Liver (tissue), 9 donors: Measurements from ENCODE around the gene RCOR2. TPM values are rescaled to one million over a fixed set of nuclear protein-coding genes. Genes with fewer than 3 reads are reported as not detected.

Experiments
- DNase-seq: peaks from one replicate; pipeline ENCODE4 v3.0.0-alpha.2; 2017; ENCODE audit warnings: low spot score
- H3K27ac ChIP-seq, 2 donors: one replicate each; pipeline ENCODE4 v1.7.0; 2013; ENCODE audit warnings: inconsistent platforms in 2 of 2, low read length in 2 of 2, control low read depth in 1 of 2, low read depth in 1 of 2, mild to moderate bottlenecking in 1 of 2
- H3K27me3 ChIP-seq, 4 donors: one replicate each; pipeline versions ENCODE4 v1.6.1 to v1.7.0; 2013; ENCODE audit warnings: low read length in 3 of 4, inconsistent platforms in 1 of 4, mild to moderate bottlenecking in 1 of 4, moderate library complexity in 1 of 4; ENCODE audit not compliant: control insufficient read depth in 4 of 4, insufficient read depth in 4 of 4
- H3K36me3 ChIP-seq, 4 donors: one replicate each; pipeline versions ENCODE4 v1.6.1 to v1.7.0; 2013; ENCODE audit warnings: low read length in 3 of 4, mild to moderate bottlenecking in 3 of 4, low read depth in 1 of 4, moderate library complexity in 1 of 4; ENCODE audit not compliant: control insufficient read depth in 4 of 4, insufficient read depth in 3 of 4
- H3K4me1 ChIP-seq, 4 donors: one replicate each; pipeline versions ENCODE4 v1.6.1 to v1.7.0; 2013; ENCODE audit warnings: low read length in 3 of 4, mild to moderate bottlenecking in 3 of 4, moderate library complexity in 1 of 4; ENCODE audit not compliant: control insufficient read depth in 4 of 4, insufficient read depth in 4 of 4
- H3K4me3 ChIP-seq, 3 donors: one replicate each; pipeline versions ENCODE4 v1.6.1 to v1.7.0; 2013; ENCODE audit warnings: low read length in 3 of 3, control low read depth in 1 of 3, low read depth in 1 of 3, mild to moderate bottlenecking in 1 of 3
- H3K9ac ChIP-seq, 2 donors: one replicate each; pipeline ENCODE4 v1.7.0; 2013; ENCODE audit warnings: low read length in 2 of 2, mild to moderate bottlenecking in 2 of 2, moderate library complexity in 2 of 2, control low read depth in 1 of 2, low read depth in 1 of 2
- H3K9me3 ChIP-seq, 4 donors: one replicate each; pipeline versions ENCODE4 v1.6.1 to v1.7.0; 2013; ENCODE audit warnings: low read length in 3 of 4; ENCODE audit not compliant: control insufficient read depth in 4 of 4
- ATF3 ChIP-seq: IDR thresholded peaks from 2 replicates; pipeline ENCODE4 v1.6.1; 2016; ENCODE audit warnings: antibody characterized with exemption
- CTCF ChIP-seq: fragments of 150-350 bp; IDR thresholded peaks from 2 replicates; pipeline ENCODE4 v1.5.1; 2017; ENCODE audit warnings: improper control_type of control experiment, low read depth, low read length; ENCODE audit not compliant: missing input control
- EGR1 ChIP-seq, 2 donors: IDR thresholded peaks; 2 replicates each; pipeline ENCODE4 v1.6.1; 2016 to 2018; ENCODE audit warnings: antibody characterized with exemption in 2 of 2, low read depth in 2 of 2
- FOXA1 ChIP-seq: IDR thresholded peaks from 2 replicates; pipeline ENCODE4 v1.6.1; 2016; ENCODE audit warnings: antibody characterized with exemption
- FOXA2 ChIP-seq: IDR thresholded peaks from 2 replicates; pipeline ENCODE4 v1.6.1; 2016; ENCODE audit warnings: antibody characterized with exemption
- GABPA ChIP-seq, 2 donors: IDR thresholded peaks in 1 of 2; conservative IDR thresholded peaks in 1 of 2; 2 replicates each; pipeline ENCODE4 v1.6.1; 2016; ENCODE audit warnings: antibody characterized with exemption in 2 of 2, mild to moderate bottlenecking in 1 of 2, moderate library complexity in 1 of 2
- HNF4A ChIP-seq, 2 donors: conservative IDR thresholded peaks; 2 replicates each; pipeline ENCODE4 v1.6.1; 2016; ENCODE audit warnings: antibody characterized with exemption in 2 of 2, mild to moderate bottlenecking in 2 of 2
- HNF4G ChIP-seq: IDR thresholded peaks from 2 replicates; pipeline ENCODE4 v1.6.1; 2016; ENCODE audit warnings: antibody characterized with exemption
- JUND ChIP-seq, 2 donors: IDR thresholded peaks; 2 replicates each; pipeline ENCODE4 v1.6.1; 2016; ENCODE audit warnings: antibody characterized with exemption in 2 of 2
- MAX ChIP-seq: IDR thresholded peaks from 2 replicates; pipeline ENCODE4 v1.6.1; 2016; ENCODE audit warnings: antibody characterized with exemption
- NR2F2 ChIP-seq: IDR thresholded peaks from 2 replicates; pipeline ENCODE4 v1.6.1; 2016; ENCODE audit warnings: antibody characterized with exemption
- RAD21 ChIP-seq, 2 donors: IDR thresholded peaks; 2 replicates each; pipeline ENCODE4 v1.6.1; 2016; ENCODE audit warnings: antibody characterized with exemption in 2 of 2, mild to moderate bottlenecking in 2 of 2
- REST ChIP-seq: IDR thresholded peaks from 2 replicates; pipeline ENCODE4 v1.6.1; 2016; ENCODE audit warnings: antibody characterized with exemption, mild to moderate bottlenecking
- RXRA ChIP-seq, 2 donors: IDR thresholded peaks; 2 replicates each; pipeline ENCODE4 v1.6.1; 2017 to 2018; ENCODE audit warnings: antibody characterized with exemption in 2 of 2, mild to moderate bottlenecking in 1 of 2
- SP1 ChIP-seq: IDR thresholded peaks from 2 replicates; pipeline ENCODE4 v1.6.1; 2018; ENCODE audit warnings: antibody characterized with exemption, mild to moderate bottlenecking
- TAF1 ChIP-seq: conservative IDR thresholded peaks from 2 replicates; pipeline ENCODE4 v1.6.1; 2016; ENCODE audit warnings: antibody characterized with exemption, mild to moderate bottlenecking
- YY1 ChIP-seq: IDR thresholded peaks from 2 replicates; pipeline ENCODE4 v1.6.1; 2016; ENCODE audit warnings: antibody characterized with exemption, mild to moderate bottlenecking
- WGBS: extraction: QIAGEN DNeasy Blood & Tissue Kit; methylation state at CpG from one replicate; pipeline ENCODE4 v1.1.7; 2013; 5-methylcytosine and 5-hydroxymethylcytosine counted together
- polyA plus RNA-seq, 2 donors: library from polyadenylated mRNA; stranded (reverse) in 1 of 2; unstranded in 1 of 2; fragments of 200-250 nt in 1 of 2; fragments of >200 nt in 1 of 2; fragmentation: Nextera tagmentation in 1 of 2; extraction: Ambion mirVana in 1 of 2; gene quantifications; one replicate each; pipeline versions ENCODE4 v1.2.1 to v1.2.3, GENCODE V29; 2013 to 2015
- total RNA-seq, 2 donors: library from RNA; depleted of rRNA; stranded (reverse); fragments of >200 nt; gene quantifications; one replicate each; pipeline ENCODE4 v1.2.3, GENCODE V29; 2014
- donor health status: healthy.
- donor health status: healthy.
- donor health status: healthy.
- donor health status: healthy.
- donor health status: healthy.

RCOR2 gene
- total and polyA plus RNA-seq, 4 donors = 0.05 to 0.19 TPM; not detected in 2

GRCh38 chr11:63869171-63869591 is 47.8 kb downstream of the RCOR2 start:
- no peak overlapping the region for H3K27ac ChIP-seq
- no peaks in the 10 kb centered on the region for H3K9me3 ChIP-seq
- no peaks in the 10 kb centered on the region for H3K27me3 ChIP-seq
- WGBS = 86% methylated on average over 7 of the region's 7 CpGs
- no peak for TF ChIP-seq HNF4A (conservative IDR thresholded peaks at IDR 0.05)
- no peak for TF ChIP-seq CTCF
- TF ChIP-seq GABPA (IDR thresholded peaks at IDR 0.05 in 1 of 2, conservative IDR thresholded peaks at IDR 0.05 in 1 of 2) = no peak
- no peak for TF ChIP-seq ATF3
- no peak for TF ChIP-seq JUND (IDR thresholded peaks at IDR 0.05)
- H3K36me3 ChIP-seq = no peaks in the 10 kb centered on the region
- peaks cover 4 to 56% (median 44%) of the 10 kb centered on the region in 4 donors for H3K4me1 ChIP-seq
- H3K9ac ChIP-seq = no peak overlapping the region
- DNase-seq = no peak
- no peak overlapping the region for H3K4me3 ChIP-seq

- 72% methylated on average over 9 of the region's 9 CpGs for WGBS
- DNase-seq = no peak
- H3K9ac ChIP-seq = no peak overlapping the region
- H3K36me3 ChIP-seq = no peaks in the 10 kb centered on the region
- H3K4me1 ChIP-seq = peaks cover 5 to 50% (median 38%) of the 10 kb centered on the region in 4 donors
- TF ChIP-seq CTCF (no peak), NR2F2 (no peak), FOXA2 (no peak)
- H3K4me3 ChIP-seq = no peak overlapping the region
- H3K27ac ChIP-seq = no peak overlapping the region
- no peaks in the 10 kb centered on the region for H3K27me3 ChIP-seq
- no peaks in the 10 kb centered on the region for H3K9me3 ChIP-seq
Observed at GRCh38 chr11:63868399-63869064, 48.4 kb downstream of the RCOR2 start.

- H3K27me3 ChIP-seq = no peaks in the 10 kb centered on the region
- no peaks in the 10 kb centered on the region for H3K36me3 ChIP-seq
- H3K4me1 ChIP-seq = peaks cover 2 to 48% (median 31%) of the 10 kb centered on the region in 4 donors
- no peak overlapping the region for H3K27ac ChIP-seq
- WGBS = 97% methylated on average over 4 of the region's 4 CpGs
- no peaks in the 10 kb centered on the region for H3K9me3 ChIP-seq
- no peak overlapping the region for H3K9ac ChIP-seq
- no peak overlapping the region for H3K4me3 ChIP-seq
- DNase-seq = no peak
- TF ChIP-seq GABPA (IDR thresholded peaks at IDR 0.05 in 1 of 2, conservative IDR thresholded peaks at IDR 0.05 in 1 of 2) = no peak
- no peak for TF ChIP-seq SP1
- no peak for TF ChIP-seq YY1
- TF ChIP-seq RXRA (IDR thresholded peaks at IDR 0.05) = no peak
- no peak for TF ChIP-seq HNF4A (conservative IDR thresholded peaks at IDR 0.05)
- no peak for TF ChIP-seq TAF1
- no peak for TF ChIP-seq CTCF
- no peak for TF ChIP-seq EGR1 (IDR thresholded peaks at IDR 0.05; ENCODE audit: low read depth in 2 of 2)
- TF ChIP-seq FOXA2 = no peak
- no peak for TF ChIP-seq FOXA1
- TF ChIP-seq REST = no peak
- TF ChIP-seq HNF4G = no peak
- TF ChIP-seq RAD21 (IDR thresholded peaks at IDR 0.05) = no peak
- no peak for TF ChIP-seq MAX
Observed at GRCh38 chr11:63867511-63867910, 49.5 kb downstream of the RCOR2 start.
